SH-SY5Y (cell line): ENCODE results near the gene SLC2A3.

Experiments
- GATA2 ChIP-seq: IDR thresholded peaks from 2 replicates; pipeline ENCODE4 v1.6.1; 2011; ENCODE audit warnings: mild to moderate bottlenecking, low read depth, low read length
- GATA3 ChIP-seq: IDR thresholded peaks from 2 replicates; pipeline ENCODE4 v1.6.1; 2011; ENCODE audit warnings: low read depth, mild to moderate bottlenecking, low read length, moderate library complexity

- TF ChIP-seq GATA2 (no peak), GATA3 (no peak)
Measured at GRCh38 chr12:7966563-7966962, 30.6 kb upstream of the SLC2A3 start.
